ENCODE data around the gene F13B.
"Not testable (repeated sequence)": the region's sequence is repeated elsewhere in the genome, so short reads cannot be mapped to it uniquely, and the experiment has no call there.

The F13B gene

DNA sequence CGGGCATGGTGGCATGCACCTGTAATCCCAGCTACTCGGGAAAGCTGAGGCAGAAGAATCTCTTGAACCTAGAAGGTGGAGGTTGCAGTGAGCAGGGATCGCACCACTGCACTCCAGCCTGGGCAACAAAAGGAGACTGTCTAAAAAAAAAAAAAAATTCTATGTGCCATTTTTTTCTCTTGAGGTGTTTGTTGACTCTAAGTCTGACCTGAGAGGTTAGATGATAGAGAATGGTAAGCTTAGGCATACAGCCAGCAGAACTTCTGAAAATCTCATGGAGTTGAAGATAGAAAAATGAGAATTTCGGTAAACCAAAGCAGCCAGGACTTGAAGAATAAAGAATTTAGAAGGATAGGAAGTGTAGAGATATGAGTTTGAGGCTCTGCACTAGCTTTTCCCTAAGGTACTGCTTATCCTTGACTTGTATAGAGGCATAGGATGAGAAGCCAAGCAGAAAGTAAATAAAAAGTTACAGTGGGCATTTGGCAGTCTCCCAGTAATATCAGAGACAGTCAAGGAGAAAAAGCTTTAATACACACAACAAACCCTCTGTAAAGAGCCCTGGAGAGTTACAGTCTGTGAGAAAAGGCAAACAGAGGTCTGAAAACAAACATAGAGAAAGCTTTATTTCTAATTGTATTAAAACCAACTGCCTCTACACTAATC is 24.3 kb downstream of the F13B start:
- no peak for DNase-seq

DNA sequence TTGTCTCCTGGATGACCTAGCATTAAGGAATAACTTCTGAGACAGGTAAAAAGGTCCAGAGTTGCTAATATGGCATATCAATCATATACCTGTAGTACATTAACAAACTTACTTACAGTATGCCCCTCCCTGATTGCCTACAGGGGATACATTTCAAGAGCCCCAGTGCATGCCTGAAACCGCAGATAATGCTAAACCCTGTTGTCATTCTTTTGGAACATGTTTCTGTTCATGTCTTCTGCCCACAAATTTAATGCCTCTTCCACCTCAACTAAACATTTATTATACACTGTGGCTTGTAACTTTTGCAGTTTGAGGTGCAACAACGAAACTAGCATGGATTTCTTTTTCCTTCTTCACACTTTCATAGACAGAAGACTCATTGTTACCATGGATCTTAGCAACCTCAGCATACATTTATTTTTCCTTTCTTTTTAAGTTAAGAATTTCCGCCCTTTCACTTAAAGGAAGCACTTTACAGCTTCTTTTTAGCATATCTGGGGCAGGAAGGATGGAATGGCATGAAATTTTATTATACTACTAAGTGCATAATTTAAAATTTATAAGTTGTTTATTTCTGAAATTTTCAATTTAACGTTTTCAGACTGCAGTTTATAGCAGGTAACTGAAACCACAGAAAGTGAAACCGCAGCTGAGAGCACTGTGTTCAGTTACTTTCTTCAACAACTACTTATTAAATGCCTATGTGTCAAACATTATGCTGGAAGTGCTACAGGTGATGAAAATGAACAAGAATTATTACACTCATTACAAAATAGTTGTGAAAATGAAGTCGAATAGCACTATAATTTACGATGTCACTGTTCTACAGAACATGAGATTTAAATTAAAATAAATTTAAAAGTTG is 25.3 kb downstream of the F13B start:
- no peak for DNase-seq

DNA sequence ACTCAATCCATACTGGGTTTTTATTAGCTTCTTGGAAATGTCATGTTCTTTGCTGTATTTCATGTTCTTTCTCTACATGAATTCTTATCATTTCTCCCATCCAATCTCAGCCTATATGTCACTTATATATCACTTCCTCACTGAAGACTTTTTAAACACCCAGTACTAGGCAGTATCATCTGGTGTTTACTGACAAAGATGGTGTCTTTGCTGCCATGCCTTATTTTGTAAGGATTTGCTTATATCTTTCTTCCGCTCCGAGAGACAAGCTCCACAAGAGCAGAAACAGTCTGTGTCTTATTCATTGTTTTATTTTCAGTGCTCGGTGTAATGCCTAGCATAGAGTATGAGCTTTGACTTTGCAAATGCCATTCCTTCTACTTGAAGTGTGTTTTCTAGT is 30.2 kb downstream of the F13B start:
- DNase-seq = no peak

DNA sequence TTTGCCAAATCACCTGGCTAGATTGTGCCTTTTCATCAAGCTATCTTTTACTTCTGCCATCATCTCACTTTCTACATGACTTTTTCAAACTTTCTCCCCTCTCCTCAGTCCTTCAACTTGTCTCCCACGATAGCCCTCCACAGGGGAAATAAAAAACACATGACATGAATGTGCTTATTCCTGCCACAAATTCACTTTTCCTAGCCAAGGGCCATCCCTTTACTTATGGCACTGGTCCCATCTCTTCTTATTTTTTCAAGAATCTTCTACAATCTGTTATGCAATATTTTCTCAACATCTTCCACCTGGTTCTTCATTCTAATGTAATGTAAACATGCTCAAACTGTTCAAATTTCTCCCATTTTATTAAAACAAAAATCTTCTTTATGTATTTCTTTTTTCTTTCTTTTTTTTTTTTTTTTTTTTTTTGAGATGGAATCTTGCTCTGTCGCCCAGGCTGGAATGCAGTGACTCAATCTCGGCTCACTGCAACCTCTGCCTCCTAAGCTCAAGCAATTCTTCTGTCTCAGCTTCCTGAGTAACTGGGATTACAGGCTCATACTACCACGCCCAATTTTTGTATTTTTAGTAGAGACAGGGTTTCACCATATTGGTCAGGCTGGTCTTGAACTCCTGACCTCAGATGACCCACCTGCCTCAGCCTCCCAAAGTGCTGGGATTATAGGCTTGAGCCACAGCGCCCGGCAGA is 32.3 kb downstream of the F13B start:
- DNase-seq = not testable (repeated sequence)

DNA sequence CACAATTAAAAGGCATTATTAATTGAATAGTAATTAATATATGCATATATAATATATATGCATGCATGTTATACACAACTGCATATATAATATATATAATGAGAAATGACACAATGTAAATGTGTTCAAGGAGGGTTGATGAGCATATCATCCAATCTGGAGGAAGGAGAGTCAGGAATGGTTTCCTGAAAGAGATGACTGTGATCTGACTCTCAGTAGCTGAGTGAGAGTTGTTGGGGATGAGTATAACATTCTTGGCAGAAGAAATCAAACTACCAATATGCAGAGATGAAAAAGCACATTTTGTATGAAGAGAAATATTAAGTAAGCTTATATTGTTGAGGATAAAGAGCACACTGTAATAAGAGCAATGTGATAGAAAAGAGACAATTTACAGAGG is 37.3 kb downstream of the F13B start:
- no peak for DNase-seq

DNA sequence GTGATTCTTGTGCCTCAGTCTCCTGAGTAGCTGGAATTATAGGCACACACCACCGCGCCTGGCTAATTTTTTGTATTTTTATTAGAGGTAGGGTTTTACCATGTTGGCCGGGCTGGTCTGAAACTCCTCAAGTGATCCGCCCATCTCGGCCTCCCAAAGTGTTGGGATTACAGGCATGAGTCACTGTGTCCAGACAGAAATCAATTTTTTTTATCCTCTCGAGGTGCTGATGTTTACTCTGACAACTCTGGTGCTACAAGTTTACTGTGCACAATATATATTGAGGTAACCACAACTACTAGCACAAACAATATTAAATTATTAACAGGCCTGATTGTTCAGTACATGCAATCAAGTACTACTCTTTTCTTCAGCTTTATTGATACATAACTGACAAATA is 39.7 kb downstream of the F13B start:
- DNase-seq = no peak

DNA sequence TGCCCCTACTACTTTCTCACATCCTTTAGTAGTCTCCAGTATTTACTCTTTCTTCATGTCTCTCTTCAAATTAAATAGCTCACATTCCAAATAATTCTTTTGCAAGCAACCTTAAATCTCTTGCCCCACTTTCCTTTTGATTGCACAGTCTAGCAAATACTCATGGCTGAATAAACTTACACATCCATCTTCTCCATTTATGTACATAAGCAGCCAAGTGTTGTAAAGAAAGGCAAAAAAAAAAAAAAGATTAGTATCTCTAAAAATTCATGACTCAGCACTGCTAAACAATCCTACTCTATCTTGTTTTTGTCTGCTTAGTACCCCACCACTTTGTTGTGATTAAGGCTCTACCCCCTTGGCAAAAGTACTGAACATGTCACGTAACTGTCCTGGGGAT is 42.6 kb downstream of the F13B start:
- DNase-seq = no peak

DNA sequence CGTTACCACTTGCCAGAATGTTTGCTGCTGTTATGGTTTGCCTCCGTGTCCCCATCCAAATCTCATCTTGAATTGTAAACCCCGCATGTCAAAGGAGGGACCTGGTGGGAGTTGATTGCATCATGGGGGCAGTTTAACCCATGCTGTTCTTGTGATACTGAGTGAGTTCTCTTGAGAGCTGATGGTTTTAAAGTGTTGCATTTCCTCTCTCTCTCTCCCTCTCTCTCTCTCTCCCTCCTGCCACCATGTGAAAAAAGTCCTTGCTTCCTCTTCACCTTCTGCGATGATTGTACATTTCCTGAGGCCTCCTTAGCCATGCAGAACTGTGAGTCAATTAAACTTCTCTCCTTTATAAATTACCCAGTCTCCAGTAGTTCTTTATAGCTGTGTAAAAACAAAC is 45.3 kb downstream of the F13B start:
- DNase-seq = no peak

DNA sequence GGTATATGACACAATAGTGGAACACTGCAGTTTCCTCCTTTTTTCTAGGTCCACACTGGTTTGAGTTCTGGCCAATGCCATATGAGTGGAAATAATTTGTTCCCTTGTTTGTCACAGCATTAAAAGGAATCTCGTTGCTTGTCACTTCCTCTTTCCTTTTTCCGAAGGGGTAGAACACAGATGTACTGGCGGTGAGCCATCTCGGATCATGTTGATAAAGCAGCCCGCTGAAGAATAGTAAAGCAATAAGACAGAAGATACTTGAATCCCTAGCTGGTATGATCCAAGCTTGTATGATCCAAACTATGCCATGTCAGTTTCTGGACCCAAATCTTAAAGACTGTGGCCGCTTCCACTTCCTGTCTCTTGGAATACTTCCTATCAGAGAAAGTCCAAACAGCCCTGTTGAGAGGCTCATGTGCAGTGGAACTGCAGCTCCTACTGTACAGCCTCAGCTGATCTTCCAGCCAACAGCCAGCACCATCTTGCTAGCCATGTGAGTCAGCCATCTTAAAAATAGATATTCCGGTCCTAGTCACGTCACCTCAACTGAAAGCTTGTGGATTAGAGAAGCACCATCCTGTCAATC is 49.4 kb downstream of the F13B start:
- DNase-seq = no peak

DNA sequence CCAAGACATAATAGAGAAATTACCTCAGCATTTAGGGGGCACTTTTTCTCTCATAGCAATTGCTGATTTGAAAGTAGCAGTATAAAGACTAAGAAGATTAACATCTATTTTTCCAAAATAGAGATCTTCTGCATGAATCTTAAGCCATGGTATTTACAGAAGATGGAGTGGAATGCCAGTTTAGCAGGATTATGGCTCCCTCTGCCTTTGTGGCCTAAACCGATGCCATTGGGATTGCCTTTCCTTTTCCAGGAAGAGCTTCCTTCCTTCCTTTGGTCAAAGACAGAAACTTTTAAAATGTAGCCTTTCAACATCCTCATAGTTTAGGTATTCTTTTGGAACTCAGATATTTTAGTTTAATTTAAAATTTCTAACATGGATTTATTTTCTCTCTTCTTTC is 50.3 kb downstream of the F13B start:
- no peak for DNase-seq

DNA sequence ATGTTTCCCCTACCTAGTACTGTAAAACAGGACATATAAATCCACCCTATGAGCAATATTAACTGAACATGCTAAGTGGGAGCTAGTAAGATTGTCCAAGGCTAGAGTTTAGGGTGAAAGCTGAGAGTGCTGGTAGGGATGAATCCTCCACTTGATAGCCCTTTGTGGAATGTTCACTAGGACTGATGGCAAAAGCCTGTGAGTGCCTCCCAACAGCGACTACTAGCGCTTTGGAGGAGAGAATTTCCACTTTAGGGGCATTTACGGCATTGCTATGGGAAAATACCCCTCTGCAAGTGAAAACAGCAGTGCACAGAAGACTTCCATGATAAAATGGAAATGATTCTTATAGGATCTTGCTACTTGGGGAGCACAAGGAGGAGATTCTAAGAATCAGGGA is 53.8 kb downstream of the F13B start:
- DNase-seq = no peak

DNA sequence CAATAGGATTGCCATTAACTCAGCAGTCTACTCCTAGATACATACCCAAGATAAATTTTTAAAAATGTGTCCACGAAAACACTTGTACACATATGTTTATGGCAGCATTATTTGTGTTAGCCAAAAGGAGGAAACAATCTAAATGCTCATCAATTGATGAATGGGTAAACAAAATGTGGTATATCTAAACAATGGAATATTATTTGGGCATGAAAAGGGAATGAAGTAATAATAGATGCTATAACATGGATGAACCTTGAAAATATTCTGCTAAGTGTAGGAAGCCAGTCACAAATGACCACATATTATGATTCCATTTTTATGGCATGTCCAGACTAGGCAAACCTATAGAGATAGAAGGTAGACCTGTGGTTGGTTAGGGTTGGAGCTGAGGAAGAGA is 55.4 kb downstream of the F13B start:
- DNase-seq = no peak

DNA sequence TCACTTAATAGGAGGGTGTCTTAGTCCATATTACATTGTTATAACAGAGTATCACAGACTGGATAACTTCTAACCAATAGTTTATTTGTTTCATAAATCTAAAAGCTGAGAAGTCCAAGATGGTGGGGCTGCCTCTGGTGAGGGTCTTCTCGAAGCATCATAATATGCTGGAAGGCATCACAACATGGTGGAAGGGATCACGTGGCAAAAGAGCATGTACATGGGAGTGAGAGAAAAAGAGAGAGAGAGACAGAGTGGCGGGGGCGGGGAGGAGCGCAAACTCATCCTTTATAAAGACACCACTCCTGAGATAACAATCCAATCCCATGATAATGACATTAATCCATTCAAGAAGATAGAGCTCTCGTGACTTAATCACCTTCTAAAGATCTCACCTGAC is 58.2 kb downstream of the F13B start:
- no peak for DNase-seq

DNA sequence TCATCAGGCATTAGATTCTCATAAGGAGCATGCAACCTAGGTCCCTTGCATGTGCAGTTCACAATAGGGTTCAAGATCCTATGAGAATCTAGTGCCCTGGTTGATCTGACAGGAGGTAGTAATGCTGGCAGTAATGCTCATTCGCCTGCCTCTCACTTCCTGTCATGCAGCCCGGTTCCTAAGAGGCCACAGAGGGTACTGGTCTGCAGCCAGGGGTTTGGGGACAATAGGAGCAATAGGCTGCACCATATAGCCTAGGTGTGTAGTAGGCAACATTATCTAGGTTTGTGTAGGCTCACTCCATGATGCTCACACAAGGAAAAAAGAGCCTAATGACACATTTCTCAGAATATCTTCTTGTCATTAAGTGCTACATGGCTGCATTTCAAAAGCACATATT is 63.9 kb downstream of the F13B start:
- DNase-seq = no peak

DNA sequence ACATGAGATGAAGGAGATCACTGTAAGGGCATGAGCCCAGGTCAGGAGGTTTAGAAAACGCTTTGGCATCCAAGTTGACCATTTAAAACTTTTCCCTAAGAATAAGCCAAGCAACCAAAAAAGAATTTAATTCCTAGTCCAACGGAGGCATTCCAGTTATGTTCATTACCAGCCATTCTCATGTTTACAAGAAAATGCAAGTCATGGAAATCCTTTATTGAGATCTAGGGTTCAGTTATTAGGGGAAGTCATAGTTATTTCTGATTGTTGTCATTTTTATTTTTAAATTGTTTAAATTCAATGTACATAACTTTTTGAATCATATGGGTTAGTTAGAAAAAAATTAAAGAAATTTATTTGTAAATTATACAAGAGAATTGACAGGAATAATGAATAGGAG is 65.2 kb downstream of the F13B start:
- DNase-seq = no peak

DNA sequence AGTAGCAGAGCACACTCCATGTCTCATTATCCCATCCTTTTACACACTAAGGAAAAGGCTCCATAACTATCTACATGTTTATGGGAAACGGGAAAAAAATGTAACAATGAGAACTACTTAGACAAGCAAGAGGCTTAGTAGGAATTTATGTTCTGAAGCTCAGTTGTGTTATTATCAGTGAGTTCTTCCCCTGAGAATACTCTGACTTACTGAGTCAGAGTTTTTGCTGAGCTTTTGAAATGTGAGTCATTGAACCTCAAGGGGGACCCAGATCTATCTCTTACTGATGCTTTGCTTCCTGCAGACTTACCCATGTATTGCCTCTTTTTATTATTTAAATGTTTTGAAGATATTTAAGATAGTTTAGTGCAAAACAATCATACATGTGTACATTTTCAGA is 69.6 kb downstream of the F13B start:
- DNase-seq = no peak

DNA sequence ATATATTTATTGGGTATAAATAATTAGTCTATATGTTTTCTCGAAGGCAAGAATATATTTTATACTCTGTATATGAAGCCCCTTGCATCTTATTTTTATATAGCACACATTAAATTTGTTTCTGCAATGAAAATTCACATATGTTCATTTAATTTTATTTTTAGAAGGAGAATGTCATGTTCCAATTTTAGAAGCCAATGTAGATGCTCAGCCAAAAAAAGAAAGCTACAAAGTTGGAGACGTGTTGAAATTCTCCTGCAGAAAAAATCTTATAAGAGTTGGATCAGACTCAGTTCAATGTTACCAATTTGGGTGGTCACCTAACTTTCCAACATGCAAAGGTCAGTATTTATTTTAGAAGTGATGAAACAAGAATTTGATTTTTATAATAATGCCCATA is 73.1 kb downstream of the F13B start:
- DNase-seq = no peak

DNA sequence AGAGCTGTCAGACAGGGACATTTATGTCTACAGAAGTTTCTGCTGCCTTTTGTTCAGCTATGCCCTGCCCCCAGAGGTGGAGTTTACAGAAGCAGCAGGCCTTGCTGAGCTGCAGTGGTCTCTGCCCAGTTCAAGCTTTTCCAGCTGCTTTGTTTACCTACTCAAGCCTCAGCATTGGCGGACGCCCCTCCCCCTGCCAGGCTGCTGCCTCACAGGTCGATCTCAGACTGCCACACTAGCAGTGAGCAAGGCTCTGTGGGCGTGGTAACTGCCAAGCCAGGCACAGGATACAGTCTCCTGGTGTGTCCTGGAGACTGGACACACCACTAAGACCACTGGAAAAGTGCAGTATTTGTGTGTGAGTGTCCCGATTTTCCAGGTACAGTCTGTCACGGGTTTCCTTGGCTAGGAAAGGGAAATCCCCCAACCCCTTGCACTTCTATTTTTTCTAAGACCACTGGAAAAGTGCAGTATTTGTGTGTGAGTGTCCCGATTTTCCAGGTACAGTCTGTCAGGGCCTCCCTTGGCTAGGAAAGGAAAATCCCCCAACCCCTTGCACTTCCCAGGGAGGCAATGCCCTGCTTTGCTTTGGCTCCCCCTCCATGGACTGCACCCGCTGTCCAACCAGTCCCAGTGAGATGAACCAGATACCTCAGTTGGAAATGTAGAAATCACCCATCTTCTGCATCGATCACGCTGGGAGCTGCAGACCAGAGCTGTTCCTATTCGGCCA is 75.0 kb downstream of the F13B start:
- DNase-seq = not testable (repeated sequence)

All from CD4-positive, alpha-beta T cell treated with Interleukin-6 for 4 hours (primary cell).